ENCODE measurements around the gene TTC9C. TPM values are rescaled to one million over a fixed set of nuclear protein-coding genes. Genes with fewer than 3 reads are reported as not detected.
"Not testable (repeated sequence)": the region's sequence is repeated elsewhere in the genome, so short reads cannot be mapped to it uniquely, and the experiment has no call there.

Gene TTC9C
- total and polyA plus RNA-seq, 5 donors = 11.7 to 18.4 (median 15.2) TPM

DNA sequence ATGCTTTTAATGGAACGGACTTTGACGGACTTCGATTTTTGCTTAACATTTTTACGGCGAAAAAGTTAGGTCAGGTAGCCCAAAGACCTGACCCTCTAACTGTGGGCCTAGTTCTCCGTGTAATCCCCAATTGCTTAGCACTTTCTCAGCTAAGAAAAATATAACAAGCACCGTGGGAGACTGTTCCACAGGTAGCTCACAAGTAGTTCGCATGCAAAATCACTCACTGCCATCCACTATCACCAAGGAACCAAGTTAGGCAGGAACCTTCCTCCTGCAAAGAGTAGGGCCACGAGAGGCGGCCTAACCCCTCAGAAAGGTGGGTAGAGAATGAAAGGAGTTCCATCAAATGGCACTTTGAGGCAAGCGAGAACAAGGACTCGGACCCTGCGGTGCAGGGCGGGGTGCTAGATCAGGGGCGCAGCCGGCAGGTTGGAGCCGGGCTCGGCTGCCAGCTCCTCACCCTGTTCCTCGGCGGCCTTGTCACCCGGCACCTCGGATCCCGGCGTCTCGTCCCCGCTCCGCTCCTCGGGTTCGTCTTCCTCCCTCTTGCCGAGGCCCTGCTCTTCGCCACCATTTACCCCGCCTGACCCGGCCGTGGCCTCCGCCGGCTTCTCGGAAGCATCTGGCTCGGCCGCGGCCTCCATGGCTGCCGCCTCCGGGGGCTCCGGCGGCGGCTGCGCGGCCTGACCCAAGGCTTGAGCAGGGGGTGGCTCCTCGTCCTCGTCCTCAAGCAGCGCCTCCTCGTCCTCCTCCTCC is 2.0 kb upstream of the TTC9C start:
- ATAC-seq (no peak), DNase-seq (peak in 2 of 3 donors; percentile 57 to 75)
- intact Hi-C loops (cut with DNase I) = no loop called here
- Histone ChIP-seq H3K27ac (ENCODE audit: low read length) (peak overlapping the region; percentile 96), H3K4me1 (ENCODE audit: control insufficient read depth, insufficient read depth, low read length) (peaks cover 2% of the 10 kb centered on the region), H3K27me3 (ENCODE audit: control insufficient read depth, insufficient read depth) (no peaks in the 10 kb centered on the region), H3K4me3 (ENCODE audit: low read length) (peak overlapping the region; percentile 66), H3K9me3 (ENCODE audit: control insufficient read depth, low read length) (no peaks in the 10 kb centered on the region)
- WGBS = under 1% methylated on average over 51 of the region's 51 CpGs

DNA sequence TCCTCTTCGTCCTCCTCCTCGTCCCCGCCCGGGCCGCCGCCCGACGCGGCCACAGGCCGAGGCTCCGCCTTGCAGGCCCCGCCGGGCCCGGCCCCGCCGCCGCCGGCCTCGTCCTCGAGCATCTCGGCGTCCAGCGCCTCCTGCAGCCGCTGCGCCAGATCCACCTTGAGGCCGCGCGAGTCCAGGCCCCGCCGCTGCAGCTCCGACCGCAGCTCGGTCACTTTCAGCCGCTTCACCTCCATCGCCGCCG is 1.4 kb upstream of the TTC9C start:
- under 1% methylated on average over 37 of the region's 37 CpGs for WGBS
- H3K27ac ChIP-seq (ENCODE audit: low read length) = peak overlapping the region; percentile 96
- H3K4me1 ChIP-seq (ENCODE audit: control insufficient read depth, insufficient read depth, low read length) = peaks cover 2% of the 10 kb centered on the region
- DNase-seq (no peak), ATAC-seq (peak; percentile 3 to 4)
- no peaks in the 10 kb centered on the region for H3K27me3 ChIP-seq (ENCODE audit: control insufficient read depth, insufficient read depth)
- H3K9me3 ChIP-seq (ENCODE audit: control insufficient read depth, low read length) = no peaks in the 10 kb centered on the region
- H3K4me3 ChIP-seq (ENCODE audit: low read length) = peak overlapping the region; percentile 66
- intact Hi-C loops (cut with DNase I) = no loop called here

DNA sequence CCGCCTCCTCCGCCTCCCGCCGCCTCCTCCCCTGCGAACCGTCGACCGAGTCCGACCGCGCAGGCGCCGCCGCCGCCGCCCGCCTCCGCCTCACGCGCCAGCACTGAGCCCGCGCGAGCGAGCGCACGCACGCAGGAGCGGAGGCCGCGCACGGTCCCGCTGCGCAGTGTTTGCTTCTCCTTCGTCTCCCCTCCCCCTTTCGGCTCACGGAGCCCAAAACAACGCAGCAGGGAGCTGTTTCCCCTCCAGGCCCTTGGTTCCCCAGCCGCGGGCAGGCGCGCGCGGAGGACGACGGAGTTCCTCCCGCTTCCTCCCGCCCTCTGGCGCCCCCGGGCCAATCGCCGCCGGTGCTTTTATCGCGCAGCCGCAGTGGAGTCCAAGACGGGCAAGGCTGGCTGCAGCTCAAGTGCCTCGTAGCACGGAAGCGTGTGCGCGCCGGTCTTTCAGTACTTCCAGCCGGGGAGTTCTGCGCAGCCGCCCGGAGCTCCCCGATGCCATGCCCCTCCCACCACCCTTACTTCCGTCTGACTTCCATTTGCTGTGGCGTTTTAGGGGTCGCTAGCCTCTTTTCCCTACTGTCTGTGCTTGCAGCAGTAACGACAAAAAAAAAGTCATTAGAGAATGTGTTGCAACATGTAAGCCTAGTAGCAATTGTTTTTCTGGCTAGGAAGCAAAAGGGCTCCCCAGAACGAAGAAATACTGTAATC is 968 bp upstream of the TTC9C start, which contains the start of gene HNRNPUL2:
Gene HNRNPUL2, minus strand, starts transcription at position 293 of the 707 bp plus-strand sequence. CDS start 301 bp downstream, outside the sequence.
- Histone ChIP-seq H3K27ac (ENCODE audit: low read length) (peak within 1 kb of the TSS; percentile 100), H3K27me3 (ENCODE audit: control insufficient read depth, insufficient read depth) (no peaks in the 10 kb centered on the region), H3K4me3 (ENCODE audit: low read length) (peak within 1 kb of the TSS; percentile 90), H3K9me3 (ENCODE audit: control insufficient read depth, low read length) (no peaks in the 10 kb centered on the region), H3K4me1 (ENCODE audit: control insufficient read depth, insufficient read depth, low read length) (peaks cover 2% of the 10 kb centered on the region)
- peak; percentile 95 to 96 for ATAC-seq
- WGBS = under 1% methylated on average over 72 of the region's 72 CpGs
- intact Hi-C loops (cut with DNase I) = no loop called here
- peak; percentile 99 to 100 (median 100) for DNase-seq

DNA sequence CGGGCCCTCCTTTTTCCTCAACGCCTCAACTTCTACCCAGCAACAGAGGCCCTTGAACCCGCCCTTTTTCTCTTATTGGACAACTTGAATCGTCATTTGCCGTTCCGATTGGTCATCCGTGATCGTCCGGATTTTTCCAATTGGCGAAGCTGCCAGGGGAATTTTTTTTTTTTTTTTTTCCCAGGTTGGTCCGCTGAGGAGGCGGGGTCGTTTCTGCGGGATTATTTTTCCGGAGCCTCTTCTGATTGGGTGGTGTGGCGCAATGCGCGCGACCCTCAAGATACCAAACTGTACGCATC is 465 bp upstream of the TTC9C start:
- H3K4me1 ChIP-seq (ENCODE audit: control insufficient read depth, insufficient read depth, low read length) = peaks cover 2% of the 10 kb centered on the region
- intact Hi-C loops (cut with DNase I) = no loop called here
- peak; percentile 87 for ATAC-seq

DNA sequence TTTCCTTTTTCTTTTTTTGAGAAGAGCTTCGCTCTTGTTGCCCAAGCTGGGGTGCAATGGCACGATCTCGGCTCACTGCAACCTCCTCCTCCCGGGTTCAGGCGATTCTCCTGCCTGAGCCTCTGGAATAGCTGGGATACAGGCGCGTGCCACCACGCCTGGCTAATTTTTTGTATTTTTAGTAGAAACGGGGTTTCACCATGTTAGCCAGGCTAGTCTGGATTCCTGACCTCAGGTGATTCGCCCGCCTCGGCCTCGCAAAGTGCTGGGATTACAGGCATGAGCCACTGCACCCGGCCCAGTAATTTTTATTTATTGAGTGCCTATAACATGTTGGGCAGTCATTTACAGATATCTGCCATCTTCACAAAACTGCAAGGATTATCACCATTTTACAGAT is 1.8 kb downstream of the TTC9C start:
- H3K27ac ChIP-seq (ENCODE audit: low read length); H3K4me3 ChIP-seq (ENCODE audit: low read length); H3K4me1 ChIP-seq (ENCODE audit: control insufficient read depth, insufficient read depth, low read length); ATAC-seq; H3K27me3 ChIP-seq (ENCODE audit: control insufficient read depth, insufficient read depth); H3K9me3 ChIP-seq (ENCODE audit: control insufficient read depth, low read length); intact Hi-C loops (cut with DNase I); DNase-seq: not testable (repeated sequence)
- WGBS = 84% methylated on average over 14 of the region's 14 CpGs

More for the DNA sequence above, 465 bp upstream of the TTC9C start:
- under 1% methylated on average over 20 of the region's 20 CpGs for WGBS
- Histone ChIP-seq H3K9me3 (ENCODE audit: control insufficient read depth, low read length) (no peaks in the 10 kb centered on the region), H3K27me3 (ENCODE audit: control insufficient read depth, insufficient read depth) (no peaks in the 10 kb centered on the region), H3K27ac (ENCODE audit: low read length) (peak overlapping the region; percentile 100), H3K4me3 (ENCODE audit: low read length) (peak overlapping the region; percentile 90)
- DNase-seq = peak; percentile 85 to 93 (median 90)

DNA sequence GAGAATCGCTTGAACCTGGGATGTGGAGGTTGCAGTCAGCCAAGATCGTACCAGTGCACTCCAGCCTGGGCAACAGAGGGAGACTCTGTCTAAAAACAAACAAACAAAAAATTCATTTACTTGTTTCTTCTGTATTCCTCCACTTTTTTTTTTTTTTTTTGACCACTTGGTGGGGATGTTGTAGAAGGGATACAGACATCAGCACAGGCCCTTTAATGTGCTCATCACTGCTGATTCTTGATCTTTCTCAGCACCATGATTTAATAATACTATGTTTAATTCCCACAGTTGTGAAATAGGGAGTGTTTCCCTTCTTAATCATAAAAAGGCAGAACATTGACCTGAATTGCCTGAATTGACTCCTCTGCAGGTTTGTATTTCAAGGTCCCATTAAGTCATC is 4.5 kb downstream of the TTC9C start:
- WGBS = 83% methylated on average over 2 of the region's 2 CpGs

DNA sequence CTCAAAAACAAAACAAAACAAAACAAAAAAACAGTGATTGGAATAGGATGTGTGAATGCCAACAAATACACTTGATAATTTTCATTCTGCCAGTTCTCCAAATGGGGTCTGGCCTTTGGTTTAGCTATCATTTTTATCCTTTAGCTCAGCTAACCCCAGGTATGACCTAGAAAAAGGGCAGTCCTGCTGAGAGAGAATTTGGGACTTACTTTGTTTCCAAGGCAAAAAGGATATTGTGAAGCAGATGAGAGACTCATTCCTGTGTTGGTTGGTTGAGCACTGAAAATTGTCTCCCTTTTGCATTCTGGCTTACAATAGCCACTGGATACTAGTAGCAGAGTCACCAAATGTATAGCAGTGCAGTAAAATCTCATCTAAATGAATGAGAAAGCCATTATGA is 8.9 kb downstream of the TTC9C start:
- intact Hi-C loops (cut with DNase I) = no loop called here
- no peak for ATAC-seq
- DNase-seq = no peak
- Histone ChIP-seq H3K4me3 (ENCODE audit: low read length) (no peak overlapping the region), H3K9me3 (ENCODE audit: control insufficient read depth, low read length) (no peaks in the 10 kb centered on the region), H3K27me3 (ENCODE audit: control insufficient read depth, insufficient read depth) (no peaks in the 10 kb centered on the region), H3K27ac (ENCODE audit: low read length) (no peak overlapping the region), H3K4me1 (ENCODE audit: control insufficient read depth, insufficient read depth, low read length) (no peaks in the 10 kb centered on the region)

More for the DNA sequence above, 4.5 kb downstream of the TTC9C start:
- Histone ChIP-seq H3K27me3 (ENCODE audit: control insufficient read depth, insufficient read depth) (no peaks in the 10 kb centered on the region), H3K27ac (ENCODE audit: low read length) (no peak overlapping the region), H3K4me3 (ENCODE audit: low read length) (no peak overlapping the region), H3K4me1 (ENCODE audit: control insufficient read depth, insufficient read depth, low read length) (peaks cover 2% of the 10 kb centered on the region), H3K9me3 (ENCODE audit: control insufficient read depth, low read length) (no peaks in the 10 kb centered on the region)
- ATAC-seq (no peak), DNase-seq (no peak)
- intact Hi-C loops (cut with DNase I) = no loop called here

DNA sequence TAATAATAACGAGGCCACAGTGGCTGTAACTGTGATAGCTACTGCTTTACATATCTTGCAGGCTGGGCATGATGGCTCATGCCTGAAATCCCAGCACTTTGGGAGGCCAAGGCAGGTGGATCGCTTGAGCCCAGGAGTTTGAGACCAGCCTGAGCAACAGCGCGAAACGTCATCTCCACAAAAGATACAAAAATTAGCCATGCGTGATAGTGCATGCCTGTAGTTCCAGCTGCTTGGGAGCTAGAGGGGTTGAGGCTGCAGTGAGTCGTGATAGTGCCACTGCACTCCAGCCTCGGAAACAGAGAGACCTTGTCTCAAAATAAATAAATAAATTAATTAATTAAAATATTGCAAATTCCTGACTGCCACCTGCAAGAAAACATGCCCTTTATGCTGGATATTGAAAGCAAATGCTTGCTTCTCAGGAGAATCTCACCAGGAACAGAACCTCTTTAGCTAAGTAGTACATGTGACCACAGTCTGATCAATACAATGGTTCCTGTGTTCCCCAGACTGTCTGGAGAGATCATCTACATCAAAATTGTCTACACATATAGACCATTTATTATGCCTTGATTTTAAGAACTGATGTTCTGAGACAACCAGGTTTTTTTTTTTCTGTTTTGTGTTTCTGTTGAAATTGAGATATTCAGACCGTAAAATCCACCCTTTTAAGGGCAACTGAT is 19.3 kb downstream of the TTC9C start:
- H3K27me3 ChIP-seq (ENCODE audit: control insufficient read depth, insufficient read depth) = no peaks in the 10 kb centered on the region
- H3K4me3 ChIP-seq (ENCODE audit: low read length) = no peak overlapping the region
- ATAC-seq (no peak), DNase-seq (no peak)
- H3K27ac ChIP-seq (ENCODE audit: low read length) = no peak overlapping the region
- H3K9me3 ChIP-seq (ENCODE audit: control insufficient read depth, low read length) = no peaks in the 10 kb centered on the region
- H3K4me1 ChIP-seq (ENCODE audit: control insufficient read depth, insufficient read depth, low read length) = no peaks in the 10 kb centered on the region
- 73% methylated on average over 9 of the region's 9 CpGs for WGBS
- intact Hi-C loops (cut with DNase I) = no loop called here

DNA sequence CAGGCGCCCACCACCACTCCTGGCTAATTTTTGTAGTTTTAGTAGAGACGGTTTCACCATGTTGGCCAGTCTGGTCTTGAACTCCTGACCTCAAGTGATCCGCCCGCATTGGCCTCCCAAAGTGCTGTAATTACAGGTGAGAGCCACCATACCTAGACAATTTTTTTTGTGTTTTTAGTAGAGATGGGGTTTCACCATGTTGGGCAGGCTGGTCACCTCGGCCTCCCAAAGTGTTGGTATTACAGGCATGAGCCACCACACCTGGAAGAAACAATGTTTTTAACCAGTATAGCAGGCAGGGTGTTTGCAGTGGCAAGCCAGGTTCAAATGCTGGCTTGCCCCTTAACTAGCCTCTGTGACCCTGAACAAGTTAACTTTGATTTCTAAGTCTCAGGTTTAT is 21.6 kb downstream of the TTC9C start:
- ATAC-seq; H3K27ac ChIP-seq (ENCODE audit: low read length); H3K27me3 ChIP-seq (ENCODE audit: control insufficient read depth, insufficient read depth); H3K9me3 ChIP-seq (ENCODE audit: control insufficient read depth, low read length); H3K4me1 ChIP-seq (ENCODE audit: control insufficient read depth, insufficient read depth, low read length); H3K4me3 ChIP-seq (ENCODE audit: low read length); DNase-seq; intact Hi-C loops (cut with DNase I): not testable (repeated sequence)
- 96% methylated on average over 5 of the region's 5 CpGs for WGBS

DNA sequence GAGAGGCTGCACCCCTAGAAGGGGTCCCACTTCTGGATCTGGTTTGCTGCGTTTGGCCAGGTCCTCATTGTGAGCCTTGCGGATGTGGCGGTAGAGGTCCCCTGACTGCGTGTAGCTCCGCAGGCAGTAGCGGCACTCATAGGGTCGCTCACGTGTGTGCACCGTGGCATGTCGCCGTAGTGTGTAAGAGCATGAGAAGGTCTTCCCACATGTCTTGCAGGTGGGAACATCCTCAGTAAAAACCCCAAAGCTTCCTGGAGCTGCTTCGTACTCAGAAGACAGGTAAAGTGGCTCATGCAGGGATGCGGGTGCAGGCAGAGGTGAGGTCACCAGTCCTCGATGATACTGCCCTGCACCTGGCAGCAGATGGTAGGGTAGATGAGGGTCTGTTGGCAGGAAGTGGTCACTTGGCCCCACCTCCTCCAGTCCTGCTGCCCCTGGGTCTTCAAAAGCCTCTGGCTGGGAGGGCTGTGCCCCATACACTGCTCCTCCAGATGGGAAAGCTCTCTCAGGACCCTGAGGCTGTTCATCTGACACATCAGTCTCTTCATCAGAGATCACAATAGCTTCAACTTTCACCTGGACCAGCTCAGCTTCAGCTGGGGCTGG is 24.0 kb downstream of the TTC9C start:
- Histone ChIP-seq H3K4me1 (ENCODE audit: control insufficient read depth, insufficient read depth, low read length) (peaks cover 5% of the 10 kb centered on the region), H3K27ac (ENCODE audit: low read length) (no peak overlapping the region), H3K9me3 (ENCODE audit: control insufficient read depth, low read length) (no peaks in the 10 kb centered on the region), H3K27me3 (ENCODE audit: control insufficient read depth, insufficient read depth) (no peaks in the 10 kb centered on the region), H3K4me3 (ENCODE audit: low read length) (no peak overlapping the region)
- DNase-seq = no peak
- intact Hi-C loops (cut with DNase I) = no loop called here
- ATAC-seq = no peak
- 96% methylated on average over 14 of the region's 14 CpGs for WGBS
